Right ventricle myocardium inferior (tissue), 1 donor: ENCODE results near the gene RGS3. TPM values are rescaled to one million over a fixed set of nuclear protein-coding genes. Genes with fewer than 3 reads are reported as not detected.

Source experiments
- ATAC-seq: fragments of 200-7000 bp; cut with Tn5 transposase; one replicate; pipeline ENCODE4 v1.9.1; 2020; ENCODE audit warnings: mild to moderate bottlenecking, moderate library complexity
- DNase-seq: peaks from one replicate; pipeline ENCODE4 v3.0.0; 2021; ENCODE audit errors: missing footprints
- intact Hi-C: fragments of 100-400 bp; cut with DNase I; formaldehyde crosslinking; loops from one replicate; pipeline ENCODE4 v1.11.0; 2022
- total RNA-seq: library from RNA; stranded (reverse); fragmentation: NEBNext Ultra II Directional; extraction: Animal tissue kit (Norgen Biotek cat#: 25700); gene quantifications from one replicate; pipeline ENCODE4 v1.2.1, GENCODE V29; 2021
- donor health status: DM: no; HTN: yes; CAD: no; lungs with severe emphysema.

Gene RGS3
- total RNA-seq, 1 donor from 2014 or later = 139 TPM

- DNase-seq (no peak), ATAC-seq (no peak)
- intact Hi-C loops = no loop called here
Observed at GRCh38 chr9:113645227-113645977, 181.9 kb downstream of the RGS3 start.

DNA sequence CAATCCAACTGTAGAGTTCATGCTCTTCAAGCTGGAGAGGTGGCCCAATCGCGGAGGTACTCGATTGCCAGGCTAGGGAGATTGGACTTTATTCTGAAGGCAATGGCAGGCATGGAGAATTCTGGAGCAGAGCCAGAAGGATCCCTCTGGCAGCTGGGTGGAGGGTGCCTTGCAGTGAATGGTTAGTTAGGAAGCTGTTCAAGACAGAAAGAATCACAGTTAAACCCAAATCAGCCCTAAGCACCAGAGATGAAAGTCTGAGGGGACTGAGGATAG is 182.4 kb downstream of the RGS3 start:
- DNase-seq (no peak), ATAC-seq (no peak)
- intact Hi-C loops = no loop called here

DNA sequence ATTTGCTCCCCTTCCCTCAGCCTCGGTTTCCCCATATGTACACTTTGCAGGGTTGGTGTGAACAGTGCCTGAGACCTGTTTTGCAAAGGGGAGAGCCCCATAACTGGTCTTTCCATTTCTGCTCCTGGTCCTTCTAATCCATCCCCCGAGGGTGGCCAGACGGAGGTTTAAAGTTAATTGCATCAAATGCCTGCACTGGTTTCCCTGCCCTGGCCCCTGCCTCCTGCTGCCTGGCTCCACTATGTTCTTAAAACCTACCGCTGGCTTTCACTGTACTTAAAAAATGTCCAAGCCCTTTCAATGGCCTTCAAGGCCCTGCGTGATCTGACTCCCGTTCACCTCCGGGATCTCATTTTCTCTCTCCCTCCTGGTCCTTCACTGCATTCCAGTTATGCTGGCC is 183.0 kb downstream of the RGS3 start:
- intact Hi-C loops = no loop called here
- no peak for DNase-seq
- ATAC-seq = no peak

Other genes with a start within 250 kb of the RGS3 start
- 19.4 TPM for gene FKBP15, start 242.4 kb upstream of the RGS3 start, total RNA-seq
- 12.0 TPM for gene SLC31A1, start 242.2 kb upstream of the RGS3 start, total RNA-seq
- gene CDC26, start 188.2 kb upstream of the RGS3 start, total RNA-seq = 38.3 TPM
- gene PRPF4, start 188.1 kb upstream of the RGS3 start, total RNA-seq = 11.0 TPM
- gene RNF183, start 160.4 kb upstream of the RGS3 start, total RNA-seq = not detected
- 13.0 TPM for gene WDR31, start 123.5 kb upstream of the RGS3 start, total RNA-seq
- gene BSPRY, start 114.2 kb upstream of the RGS3 start, total RNA-seq = 0.35 TPM
- 10.5 TPM for gene HDHD3, start 86.7 kb upstream of the RGS3 start, total RNA-seq
- gene ALAD, start 62.4 kb upstream of the RGS3 start, total RNA-seq = 136 TPM
- 22.6 TPM for gene POLE3, start 53.1 kb upstream of the RGS3 start, total RNA-seq
- 0.24 TPM for gene C9orf43, start 53.0 kb upstream of the RGS3 start, total RNA-seq